Limb (tissue), 2 donors: ENCODE measurements around the gene DPYSL3.
"Not testable (repeated sequence)": the region's sequence is repeated elsewhere in the genome, so short reads cannot be mapped to it uniquely, and the experiment has no call there.

ENCODE experiments used
- DNase-seq, 2 donors: peaks; one replicate each; pipeline ENCODE4 v3.0.0-alpha.2; 2016; ENCODE audit errors: extremely low spot score in 2 of 2

Gene DPYSL3

GRCh38 chr5:147371290-147371689, 138.6 kb downstream of the DPYSL3 start:
- no peak for DNase-seq

GRCh38 chr5:147369742-147370374, 140.0 kb downstream of the DPYSL3 start:
- DNase-seq, result peak in 1 of 2 donors; percentile 51

DNA sequence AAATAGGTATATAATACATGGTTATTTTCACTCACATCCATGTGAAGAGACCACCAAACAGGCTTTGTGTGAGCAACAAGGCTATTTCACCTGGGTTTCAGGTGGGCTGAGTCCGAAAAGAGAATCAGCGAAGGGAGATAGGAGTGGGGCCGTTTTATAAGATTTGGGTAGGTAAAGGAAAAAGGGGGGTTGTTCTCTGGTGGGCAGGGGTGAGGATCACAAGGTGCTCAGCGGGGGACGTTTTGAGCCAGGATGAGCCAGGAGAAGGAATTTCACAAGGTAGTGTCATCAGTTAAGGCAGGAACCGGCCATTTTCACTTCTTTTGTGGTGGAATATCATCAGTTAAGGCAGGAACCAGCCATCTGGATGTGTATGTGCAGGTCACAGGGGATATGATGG, 142.5 kb downstream of the DPYSL3 start:
- not testable (repeated sequence) for DNase-seq

- no peak for DNase-seq
These were observed 148.3 kb downstream of the DPYSL3 start for GRCh38 chr5:147361441-147362175.

DNA sequence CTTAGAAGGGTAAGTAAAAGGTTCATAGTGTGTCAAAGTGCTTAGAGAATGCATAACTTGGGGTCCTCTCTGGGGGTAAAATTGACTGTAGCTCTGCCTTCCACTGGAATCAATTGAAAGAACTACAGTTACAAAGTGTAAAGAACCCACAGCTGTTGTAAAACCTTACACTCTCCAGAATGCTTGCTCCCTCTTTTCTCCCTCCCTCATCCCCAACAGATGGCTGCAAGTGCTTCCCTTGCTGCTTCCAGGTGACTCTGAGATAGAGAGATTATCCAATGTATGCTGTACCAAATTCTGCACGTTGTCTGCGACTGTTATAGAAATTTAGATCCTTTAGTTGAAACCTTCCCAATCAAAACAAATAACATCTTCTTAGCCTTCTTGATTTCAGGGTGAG, 149.1 kb downstream of the DPYSL3 start:
- DNase-seq, result no peak

DNA sequence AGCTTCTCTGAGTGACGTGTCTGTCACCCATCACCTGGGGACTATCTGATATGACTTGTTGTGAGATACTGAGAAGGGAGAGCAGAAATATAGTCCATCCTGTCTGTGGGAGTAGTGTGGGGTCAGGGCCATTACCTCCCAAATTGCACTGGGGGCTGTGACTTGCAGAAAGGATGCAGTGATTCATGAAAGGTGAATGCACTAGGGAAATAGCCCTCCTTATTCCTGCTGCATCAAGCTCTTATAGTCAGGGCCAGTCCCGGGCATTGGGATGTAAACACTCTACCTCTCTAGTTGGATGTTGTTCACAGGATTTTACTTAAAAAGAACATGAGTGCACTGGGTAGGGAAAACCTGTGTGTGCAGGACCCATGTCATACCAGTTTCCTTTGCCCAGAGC, 150.3 kb downstream of the DPYSL3 start:
- no peak for DNase-seq

GRCh38 chr5:147359101-147359500, 150.8 kb downstream of the DPYSL3 start:
- DNase-seq, result no peak

- no peak for DNase-seq
These were observed 160.6 kb downstream of the DPYSL3 start for GRCh38 chr5:147349241-147349640.

DNA sequence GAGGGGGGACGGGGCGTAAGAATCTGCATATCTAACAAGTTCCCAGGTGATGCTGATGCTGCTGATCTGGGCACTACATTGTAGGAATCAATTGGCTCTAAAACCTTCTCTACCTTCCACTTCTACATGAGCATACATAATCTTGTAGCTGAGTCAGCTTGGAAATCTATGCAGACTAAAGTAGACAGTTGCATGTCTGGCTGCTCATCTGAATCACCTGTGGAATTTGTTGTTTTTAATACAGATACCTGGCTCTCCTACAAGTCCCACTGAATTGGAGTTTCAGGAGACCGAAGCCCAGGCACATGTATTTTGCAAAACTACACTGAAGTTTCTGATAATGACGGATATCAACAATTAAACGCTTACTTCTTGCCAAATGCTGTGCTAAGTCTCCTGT, 161.4 kb downstream of the DPYSL3 start:
- DNase-seq, result no peak

GRCh38 chr5:147348046-147348445, 161.8 kb downstream of the DPYSL3 start:
- DNase-seq, result no peak

- DNase-seq, result no peak
These were observed 163.8 kb downstream of the DPYSL3 start for GRCh38 chr5:147346006-147346561.

GRCh38 chr5:147344861-147345260, 165.0 kb downstream of the DPYSL3 start:
- DNase-seq, result no peak

DNA sequence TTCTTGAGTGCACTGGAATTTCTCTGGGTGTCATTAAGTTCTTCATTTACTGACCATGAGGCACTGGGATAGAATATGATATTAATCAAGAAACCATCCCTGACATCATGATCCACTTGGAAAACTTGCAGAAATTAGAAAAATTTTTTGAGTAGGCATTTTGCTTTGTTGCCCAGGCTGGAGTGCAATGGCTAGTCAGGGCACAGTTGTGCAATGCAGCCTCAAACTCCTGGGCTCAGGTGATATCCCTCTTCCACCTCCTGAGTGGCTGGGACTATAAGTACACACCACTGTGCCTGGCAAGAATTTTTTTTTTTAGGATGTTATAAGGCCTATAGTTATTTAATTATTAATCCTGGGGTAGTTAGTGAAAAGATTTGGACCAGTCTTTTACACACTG, 168.5 kb downstream of the DPYSL3 start:
- DNase-seq, result no peak

- no peak for DNase-seq
These were observed 168.9 kb downstream of the DPYSL3 start for GRCh38 chr5:147340941-147341340.
